MM.1S (cell line): ENCODE results near the gene FAM47E.

Experiments
- EZH2phosphoT487 ChIP-seq: fragments of 300-600 bp; sonication (generic); IDR thresholded peaks from 2 replicates; pipeline ENCODE4 v1.6.1; 2018; ENCODE audit warnings: antibody characterized with exemption, low read length
- TF ChIP-seq, protein P1 (sequence below): fragments of 300-600 bp; sonication (generic); IDR thresholded peaks from 2 replicates; pipeline ENCODE4 v1.5.1; 2016; ENCODE audit warnings: antibody characterized with exemption, low read length, mixed read lengths

DNA sequence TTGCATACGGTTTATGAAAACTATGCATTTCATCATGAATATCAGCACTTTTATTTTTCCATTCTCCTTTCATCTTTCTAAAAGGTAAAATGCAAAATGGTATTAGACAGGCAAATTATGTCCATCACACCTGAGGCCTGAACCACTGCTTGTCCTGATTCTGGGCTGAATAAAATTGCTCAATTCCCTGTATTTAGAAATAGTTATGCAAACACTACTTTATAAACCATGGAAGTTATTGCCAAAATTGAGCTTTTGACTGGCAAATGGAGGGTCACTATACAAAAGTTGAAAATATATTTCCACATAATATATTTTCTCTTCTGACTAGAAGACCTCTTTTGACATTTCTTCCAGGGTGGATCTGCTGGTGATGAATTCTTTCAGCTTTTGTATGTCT is 21.1 kb downstream of the FAM47E start:
- TF ChIP-seq, protein P1, sequence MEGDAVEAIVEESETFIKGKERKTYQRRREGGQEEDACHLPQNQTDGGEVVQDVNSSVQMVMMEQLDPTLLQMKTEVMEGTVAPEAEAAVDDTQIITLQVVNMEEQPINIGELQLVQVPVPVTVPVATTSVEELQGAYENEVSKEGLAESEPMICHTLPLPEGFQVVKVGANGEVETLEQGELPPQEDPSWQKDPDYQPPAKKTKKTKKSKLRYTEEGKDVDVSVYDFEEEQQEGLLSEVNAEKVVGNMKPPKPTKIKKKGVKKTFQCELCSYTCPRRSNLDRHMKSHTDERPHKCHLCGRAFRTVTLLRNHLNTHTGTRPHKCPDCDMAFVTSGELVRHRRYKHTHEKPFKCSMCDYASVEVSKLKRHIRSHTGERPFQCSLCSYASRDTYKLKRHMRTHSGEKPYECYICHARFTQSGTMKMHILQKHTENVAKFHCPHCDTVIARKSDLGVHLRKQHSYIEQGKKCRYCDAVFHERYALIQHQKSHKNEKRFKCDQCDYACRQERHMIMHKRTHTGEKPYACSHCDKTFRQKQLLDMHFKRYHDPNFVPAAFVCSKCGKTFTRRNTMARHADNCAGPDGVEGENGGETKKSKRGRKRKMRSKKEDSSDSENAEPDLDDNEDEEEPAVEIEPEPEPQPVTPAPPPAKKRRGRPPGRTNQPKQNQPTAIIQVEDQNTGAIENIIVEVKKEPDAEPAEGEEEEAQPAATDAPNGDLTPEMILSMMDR = no peak
- no peak for TF ChIP-seq EZH2phosphoT487
